ENCODE measurements around the gene CDC42EP2.

CDC42EP2 gene

GRCh38 chr11:65362320-65362931 is 47.8 kb downstream of the CDC42EP2 start:
- no peak for DNase-seq

DNA sequence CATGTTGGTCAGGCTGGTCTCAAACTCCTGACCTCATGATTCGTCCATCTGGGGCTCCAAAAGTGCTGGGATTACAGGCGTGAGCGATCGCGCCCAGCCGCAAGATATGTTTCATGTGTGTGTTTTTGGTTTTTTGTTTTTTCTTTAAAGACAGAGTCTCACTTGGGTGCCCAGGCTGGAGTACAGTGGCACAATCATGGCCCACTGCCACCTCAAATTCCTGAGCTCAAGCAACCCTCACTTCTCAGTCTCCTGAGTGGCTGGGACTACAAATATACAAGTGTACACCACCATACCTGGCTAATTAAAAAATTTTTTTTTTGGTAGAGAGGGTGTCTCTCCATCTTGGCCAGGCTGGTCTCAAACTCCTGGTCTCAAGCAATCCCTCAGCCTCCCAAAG is 48.3 kb downstream of the CDC42EP2 start:
- no peak for DNase-seq

DNA sequence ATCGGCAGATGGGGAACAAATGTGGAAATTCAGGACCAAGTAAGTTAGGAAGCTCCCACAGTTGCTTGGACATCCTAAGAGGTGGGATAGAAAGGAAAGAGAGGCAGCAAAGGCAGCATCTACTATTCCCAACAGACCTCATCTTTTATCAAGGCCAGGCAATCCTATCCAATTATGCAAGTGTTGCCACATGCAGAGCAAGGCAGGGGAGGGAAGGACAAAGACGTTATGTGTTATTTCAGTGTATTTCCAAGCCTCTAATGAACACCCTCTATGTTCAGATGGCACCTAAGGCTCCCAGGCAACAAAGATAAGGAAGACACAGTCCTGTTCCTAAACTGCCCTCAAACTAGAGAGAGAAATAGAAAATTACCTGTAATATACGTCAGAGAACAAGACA is 49.1 kb downstream of the CDC42EP2 start:
- DNase-seq = no peak

GRCh38 chr11:65366340-65366773 is 51.7 kb downstream of the CDC42EP2 start:
- DNase-seq = peak; percentile 54

GRCh38 chr11:65370659-65371049 is 56.0 kb downstream of the CDC42EP2 start:
- DNase-seq = no peak
